MM.1S (cell line): ENCODE results near the gene JCAD.

Source experiments
- DNase-seq: peaks from one replicate; pipeline ENCODE4 v3.0.0-alpha.2; 2015
- H2AFZ ChIP-seq: fragments of 300-600 bp; sonication (generic); 2 replicates; pipeline ENCODE4 v1.6.0; 2016; ENCODE audit warnings: antibody characterized with exemption, low read length
- H3F3A ChIP-seq: fragments of 300-600 bp; sonication (generic); 2 replicates; pipeline ENCODE4 v1.6.1; 2016; ENCODE audit warnings: mild to moderate bottlenecking, antibody characterized with exemption, low read length, moderate library complexity, mixed read lengths; ENCODE audit not compliant: insufficient read depth
- H3K27ac ChIP-seq: fragments of 300-600 bp; sonication (generic); 2 replicates; pipeline ENCODE4 v1.5.1; 2016; ENCODE audit warnings: mild to moderate bottlenecking, low read length
- H3K27me3 ChIP-seq: fragments of 300-600 bp; sonication (generic); replicated peaks from 2 replicates; pipeline ENCODE4 v1.6.0; 2016; ENCODE audit warnings: low read length; ENCODE audit not compliant: insufficient read depth
- H3K36me3 ChIP-seq: fragments of 300-600 bp; sonication (generic); replicated peaks from 2 replicates; pipeline ENCODE4 v1.6.1; 2016; ENCODE audit warnings: mild to moderate bottlenecking, low read length, mixed read lengths; ENCODE audit not compliant: insufficient read depth
- H3K4me1 ChIP-seq: fragments of 300-600 bp; sonication (generic); 2 replicates; pipeline ENCODE4 v1.6.1; 2016; ENCODE audit warnings: low read length, mixed read lengths
- H3K4me2 ChIP-seq: fragments of 300-600 bp; sonication (generic); 2 replicates; pipeline ENCODE4 v1.6.0; 2016; ENCODE audit warnings: low read depth, low read length
- H3K4me3 ChIP-seq: fragments of 300-600 bp; sonication (generic); 2 replicates; pipeline ENCODE4 v1.5.1; 2016; ENCODE audit warnings: low read length, mixed read lengths
- H3K79me2 ChIP-seq: fragments of 300-600 bp; sonication (generic); 2 replicates; pipeline ENCODE4 v1.6.1; 2016; ENCODE audit warnings: mixed run types, low read length, mixed read lengths
- H3K9ac ChIP-seq: fragments of 300-600 bp; sonication (generic); 2 replicates; pipeline ENCODE4 v1.6.1; 2016; ENCODE audit warnings: low read length, mixed read lengths
- H3K9me2 ChIP-seq: fragments of 300-600 bp; sonication (generic); replicated peaks from 2 replicates; pipeline ENCODE4 v1.6.1; 2016; ENCODE audit warnings: mild to moderate bottlenecking, low read length, mixed read lengths; ENCODE audit not compliant: insufficient read depth
- H3K9me3 ChIP-seq: fragments of 300-600 bp; sonication (generic); replicated peaks from 2 replicates; pipeline ENCODE4 v1.6.1; 2016; ENCODE audit warnings: mild to moderate bottlenecking, low read length, mixed read lengths; ENCODE audit not compliant: insufficient read depth
- H4K20me1 ChIP-seq: fragments of 300-600 bp; sonication (generic); 2 replicates; pipeline ENCODE4 v1.6.1; 2016; ENCODE audit warnings: mild to moderate bottlenecking, low read length, moderate library complexity, mixed read lengths; ENCODE audit not compliant: insufficient read depth
- CTCF ChIP-seq: fragments of 300-600 bp; sonication (generic); IDR thresholded peaks from 2 replicates; pipeline ENCODE4 v1.5.1; 2016; ENCODE audit warnings: antibody characterized with exemption, low read length, mixed read lengths
- EZH2 ChIP-seq: fragments of 300-600 bp; sonication (generic); optimal IDR thresholded peaks from 2 replicates; pipeline ENCODE3; 2017; ENCODE audit warnings: low read depth, mild to moderate bottlenecking, antibody characterized with exemption, low read length, mixed read lengths
- EZH2phosphoT487 ChIP-seq: fragments of 300-600 bp; sonication (generic); IDR thresholded peaks from 2 replicates; pipeline ENCODE4 v1.6.1; 2018; ENCODE audit warnings: antibody characterized with exemption, low read length

Gene JCAD

GRCh38 chr10:30032125-30032524 is 27.3 kb downstream of the JCAD start:
- no peak for DNase-seq
- Histone ChIP-seq H3K4me2 (no peak overlapping the region), H3K4me3 (no peak overlapping the region), H3K9ac (no peak overlapping the region), H3K27ac (no peak overlapping the region), H3K9me3 (no peaks in the 10 kb centered on the region), H2AFZ (no peak overlapping the region), H3K36me3 (no peaks in the 10 kb centered on the region), H3K4me1 (peaks cover 8% of the 10 kb centered on the region), H3K27me3 (no peaks in the 10 kb centered on the region), H3K79me2 (no peaks in the 10 kb centered on the region), H3K9me2 (no peaks in the 10 kb centered on the region), H4K20me1 (no peaks in the 10 kb centered on the region), H3F3A (peaks cover 5% of the 10 kb centered on the region; the same call in 1 of the 2 replicates)
- TF ChIP-seq EZH2phosphoT487, result no peak
- no peak for TF ChIP-seq EZH2
- TF ChIP-seq CTCF, result no peak

- peaks cover 12% of the 10 kb centered on the region for H3K4me1 ChIP-seq
- H3K9ac ChIP-seq, result no peak overlapping the region
- no peak overlapping the region for H3K27ac ChIP-seq
- no peak for DNase-seq
- H3K9me3 ChIP-seq, result no peaks in the 10 kb centered on the region
- H3F3A ChIP-seq, result peaks cover 7% of the 10 kb centered on the region; the same call in 1 of the 2 replicates
- H4K20me1 ChIP-seq, result no peaks in the 10 kb centered on the region
- H3K27me3 ChIP-seq, result no peaks in the 10 kb centered on the region
- H3K4me2 ChIP-seq, result no peak overlapping the region
- H3K4me3 ChIP-seq, result no peak overlapping the region
- TF ChIP-seq CTCF (no peak), EZH2 (no peak), EZH2phosphoT487 (no peak)
- H3K79me2 ChIP-seq, result no peaks in the 10 kb centered on the region
- H2AFZ ChIP-seq, result no peak overlapping the region
- H3K9me2 ChIP-seq, result no peaks in the 10 kb centered on the region
- H3K36me3 ChIP-seq, result no peaks in the 10 kb centered on the region
Observed at GRCh38 chr10:30029872-30030256, 29.5 kb downstream of the JCAD start.

- Histone ChIP-seq H3K4me1 (peaks cover 12% of the 10 kb centered on the region), H3K27ac (no peak overlapping the region), H3K9me3 (no peaks in the 10 kb centered on the region), H3K27me3 (no peaks in the 10 kb centered on the region), H2AFZ (no peak overlapping the region), H3F3A (peaks cover 7% of the 10 kb centered on the region; the same call in 1 of the 2 replicates), H4K20me1 (no peaks in the 10 kb centered on the region), H3K9ac (no peak overlapping the region), H3K4me2 (no peak overlapping the region), H3K36me3 (no peaks in the 10 kb centered on the region), H3K4me3 (no peak overlapping the region), H3K79me2 (no peaks in the 10 kb centered on the region), H3K9me2 (no peaks in the 10 kb centered on the region)
- DNase-seq, result no peak
- TF ChIP-seq EZH2phosphoT487 (no peak), EZH2 (no peak), CTCF (no peak)
Observed at GRCh38 chr10:30029164-30029871, 30.1 kb downstream of the JCAD start.
